A549 (cell line): ENCODE results near the gene SCN5A.

ENCODE experiments used
- CTCF ChIP-seq: fragments of >200 bp; sonication (Bioruptor Twin); formaldehyde crosslinking; IDR thresholded peaks from 3 replicates; pipeline ENCODE4 v1.5.1; 2016
- POLR2A ChIP-seq: IDR thresholded peaks from 2 replicates; pipeline ENCODE4 v1.6.1; 2012; ENCODE audit warnings: mild to moderate bottlenecking, low read length
- RAD21 ChIP-seq, 2 experiments: fragments of >200 bp in 1 of 2; sonication (Bioruptor Twin) in 1 of 2; formaldehyde crosslinking in 1 of 2; IDR thresholded peaks in 1 of 2; conservative IDR thresholded peaks in 1 of 2; 2 replicates in 1 of 2; 3 replicates in 1 of 2; pipeline ENCODE4 v1.6.1; 2012 to 2018; ENCODE audit warnings: inconsistent platforms in 1 of 2

GRCh38 chr3:38613426-38613825 lies 36.1 kb downstream of the SCN5A start:
- TF ChIP-seq POLR2A, result no peak
- no peak for TF ChIP-seq CTCF
- no peak for TF ChIP-seq RAD21 (conservative IDR thresholded peaks at IDR 0.05 in 1 of 2, IDR thresholded peaks at IDR 0.05 in 1 of 2)
